ENCODE data around the gene TCP11L2. TPM values are rescaled to one million over a fixed set of nuclear protein-coding genes. Genes with fewer than 3 reads are reported as not detected.
A peak's percentile ranks its signal among the peaks of the same experiment; 100 is the strongest.

Gene TCP11L2
- total RNA-seq, 1 donor from 2014 or later, result 22.0 TPM

DNA sequence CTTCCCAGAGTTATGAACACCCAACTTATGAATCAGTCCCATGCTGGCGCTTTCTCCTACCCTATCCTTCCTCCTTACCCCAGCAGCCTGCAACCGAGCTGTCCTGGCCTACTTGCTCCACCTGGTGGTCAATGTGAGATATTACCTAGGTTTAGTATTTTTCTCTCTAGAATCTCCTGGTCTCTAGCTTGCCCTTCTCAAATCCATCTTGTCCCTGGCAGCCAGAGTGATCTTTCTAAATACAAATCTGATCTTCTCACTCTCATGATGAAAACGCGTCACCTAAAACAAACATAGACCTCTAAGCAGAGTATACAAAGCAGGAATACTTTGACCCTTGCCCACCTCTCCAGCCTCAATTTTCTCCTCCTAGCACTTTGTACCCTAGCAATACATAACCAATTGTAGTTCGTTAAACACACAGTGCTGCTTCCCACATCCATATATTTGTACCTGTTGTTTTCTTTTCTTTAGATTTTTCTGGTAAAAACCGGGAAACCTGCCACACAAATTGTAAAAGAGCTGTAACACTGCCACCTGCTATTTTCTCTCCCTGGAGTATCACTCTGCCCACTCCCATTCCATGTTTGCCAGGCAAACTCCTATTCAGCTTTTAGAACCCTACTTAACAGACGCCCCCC, 20.0 kb upstream of the TCP11L2 start:
- TF ChIP-seq, protein P1, sequence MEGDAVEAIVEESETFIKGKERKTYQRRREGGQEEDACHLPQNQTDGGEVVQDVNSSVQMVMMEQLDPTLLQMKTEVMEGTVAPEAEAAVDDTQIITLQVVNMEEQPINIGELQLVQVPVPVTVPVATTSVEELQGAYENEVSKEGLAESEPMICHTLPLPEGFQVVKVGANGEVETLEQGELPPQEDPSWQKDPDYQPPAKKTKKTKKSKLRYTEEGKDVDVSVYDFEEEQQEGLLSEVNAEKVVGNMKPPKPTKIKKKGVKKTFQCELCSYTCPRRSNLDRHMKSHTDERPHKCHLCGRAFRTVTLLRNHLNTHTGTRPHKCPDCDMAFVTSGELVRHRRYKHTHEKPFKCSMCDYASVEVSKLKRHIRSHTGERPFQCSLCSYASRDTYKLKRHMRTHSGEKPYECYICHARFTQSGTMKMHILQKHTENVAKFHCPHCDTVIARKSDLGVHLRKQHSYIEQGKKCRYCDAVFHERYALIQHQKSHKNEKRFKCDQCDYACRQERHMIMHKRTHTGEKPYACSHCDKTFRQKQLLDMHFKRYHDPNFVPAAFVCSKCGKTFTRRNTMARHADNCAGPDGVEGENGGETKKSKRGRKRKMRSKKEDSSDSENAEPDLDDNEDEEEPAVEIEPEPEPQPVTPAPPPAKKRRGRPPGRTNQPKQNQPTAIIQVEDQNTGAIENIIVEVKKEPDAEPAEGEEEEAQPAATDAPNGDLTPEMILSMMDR (IDR thresholded peaks at IDR 0.05; ENCODE audit: insufficient read depth, low read depth, low read length), result peak; percentile 45
- TF ChIP-seq EZH2 (IDR thresholded peaks at IDR 0.05; ENCODE audit: insufficient read depth, low read length), result no peak
- Mint-ChIP-seq H3K36me3 (ENCODE audit: low read depth, unreplicated experiment) (peaks cover 3% of the 10 kb centered on the region), H3K4me1 (ENCODE audit: low read depth, unreplicated experiment) (peaks cover 9% of the 10 kb centered on the region), H3K27ac (ENCODE audit: unreplicated experiment) (no peak overlapping the region), H3K4me3 (ENCODE audit: unreplicated experiment) (no peak overlapping the region), H3K9me3 (ENCODE audit: unreplicated experiment) (peaks cover 6% of the 10 kb centered on the region), H3K27me3 (ENCODE audit: low read depth, unreplicated experiment) (peaks cover 5% of the 10 kb centered on the region)
- no peak overlapping the region for H3K27ac ChIP-seq (ENCODE audit: low read depth, low read length)
- H3K9me3 ChIP-seq (ENCODE audit: insufficient read depth, low read depth, low read length), result peaks cover 7% of the 10 kb centered on the region
- no peaks in the 10 kb centered on the region for H3K79me2 ChIP-seq (ENCODE audit: insufficient read depth, low read length)
- H3K4me3 ChIP-seq (ENCODE audit: insufficient read depth, low read depth, low read length), result no peak overlapping the region
- no peak for DNase-seq (ENCODE audit: low read depth)
- H3K4me1 ChIP-seq (ENCODE audit: insufficient read depth, low read length), result no peaks in the 10 kb centered on the region
- H3K36me3 ChIP-seq (ENCODE audit: insufficient read depth, low read length), result no peaks in the 10 kb centered on the region
- no peak overlapping the region for H2AFZ ChIP-seq (ENCODE audit: low read depth, low read length)
- H3K27me3 ChIP-seq (ENCODE audit: insufficient read depth, low read length), result peaks cover 4% of the 10 kb centered on the region
- no peak overlapping the region for H3K9ac ChIP-seq (ENCODE audit: low read length)
- no peaks in the 10 kb centered on the region for H4K20me1 ChIP-seq (ENCODE audit: insufficient read depth, low read length)
- FAIRE-seq, result no peak
- H3K4me2 ChIP-seq (ENCODE audit: low read length), result no peak overlapping the region

DNA sequence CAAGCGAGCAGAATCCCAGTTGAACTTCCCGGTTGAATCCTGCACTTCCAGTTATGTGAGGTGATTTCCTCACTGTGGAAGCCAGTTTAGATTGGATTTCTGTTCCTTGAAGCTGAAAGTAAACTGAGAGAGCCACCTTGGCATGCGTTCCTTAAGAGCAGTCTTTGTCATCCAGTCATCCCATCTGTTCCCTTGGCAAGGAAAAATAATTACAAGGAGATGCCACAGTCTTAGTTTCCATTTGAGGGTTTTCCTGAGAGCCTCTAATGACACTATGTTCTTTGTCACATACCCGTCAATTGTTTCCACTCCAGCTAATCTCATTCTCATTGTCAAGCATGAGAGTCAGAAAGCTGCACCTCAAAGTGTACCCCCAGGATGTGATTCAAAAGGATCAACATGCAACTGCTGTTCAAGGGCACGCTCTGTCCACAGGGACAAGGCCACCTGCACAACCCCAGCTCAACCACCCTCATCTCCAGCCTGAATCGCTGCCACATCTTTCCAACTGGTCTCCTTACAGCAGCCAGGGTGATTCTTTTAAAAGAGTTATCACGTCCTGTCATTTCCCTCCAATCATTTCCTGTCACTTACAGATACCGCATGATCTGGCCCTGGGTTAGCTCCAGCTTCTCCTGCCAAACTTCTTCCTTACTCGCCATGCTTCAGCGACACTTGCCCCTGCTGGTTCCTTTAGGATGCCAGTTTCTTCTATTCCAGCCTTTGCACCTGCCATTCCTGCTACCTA, 18.0 kb upstream of the TCP11L2 start:
- Histone ChIP-seq H3K4me1 (ENCODE audit: insufficient read depth, low read length) (peaks cover 11% of the 10 kb centered on the region), H2AFZ (ENCODE audit: low read depth, low read length) (no peak overlapping the region)
- DNase-seq (ENCODE audit: low read depth), result no peak

More for the DNA sequence above, 18.0 kb upstream of the TCP11L2 start:
- H3K4me3 Mint-ChIP-seq (ENCODE audit: unreplicated experiment), result no peak overlapping the region
- Histone ChIP-seq H3K27ac (ENCODE audit: low read depth, low read length) (no peak overlapping the region), H3K79me2 (ENCODE audit: insufficient read depth, low read length) (no peaks in the 10 kb centered on the region), H4K20me1 (ENCODE audit: insufficient read depth, low read length) (no peaks in the 10 kb centered on the region), H3K36me3 (ENCODE audit: insufficient read depth, low read length) (no peaks in the 10 kb centered on the region), H3K27me3 (ENCODE audit: insufficient read depth, low read length) (peaks cover 4% of the 10 kb centered on the region), H3K4me2 (ENCODE audit: low read length) (no peak overlapping the region), H3K4me3 (ENCODE audit: insufficient read depth, low read depth, low read length) (no peak overlapping the region), H3K9ac (ENCODE audit: low read length) (no peak overlapping the region), H3K9me3 (ENCODE audit: insufficient read depth, low read depth, low read length) (peaks cover 7% of the 10 kb centered on the region)
- no peak overlapping the region for H3K27ac Mint-ChIP-seq (ENCODE audit: unreplicated experiment)
- peaks cover 3% of the 10 kb centered on the region for H3K36me3 Mint-ChIP-seq (ENCODE audit: low read depth, unreplicated experiment)
- no peak for FAIRE-seq
- TF ChIP-seq, protein P1 (IDR thresholded peaks at IDR 0.05; ENCODE audit: insufficient read depth, low read depth, low read length), result no peak
- no peak for TF ChIP-seq EZH2 (IDR thresholded peaks at IDR 0.05; ENCODE audit: insufficient read depth, low read length)
- peaks cover 25% of the 10 kb centered on the region for H3K4me1 Mint-ChIP-seq (ENCODE audit: low read depth, unreplicated experiment)
- no peaks in the 10 kb centered on the region for H3K27me3 Mint-ChIP-seq (ENCODE audit: low read depth, unreplicated experiment)
- peaks cover 6% of the 10 kb centered on the region for H3K9me3 Mint-ChIP-seq (ENCODE audit: unreplicated experiment)

Data from astrocyte (in vitro differentiated cells and primary cell).